Measurements from ENCODE around the gene DEXI. TPM values are rescaled to one million over a fixed set of nuclear protein-coding genes. Genes with fewer than 3 reads are reported as not detected.

Gene DEXI
- total and polyA plus RNA-seq, 2 of the 13 experiments (the other 11 are each of a cell fraction or from before 2014, with no cell fraction given): 51.5 to 70.4 TPM

GRCh38 chr16:10954903-10955302 lies 12.6 kb upstream of the DEXI start (continued):
- TF ChIP-seq PITX1 (CRISPR knock-in tag; IDR thresholded peaks at IDR 0.05) (0 out of 2 replicates have a peak, but pooled peaks have one; percentile 44), HNF4A (CRISPR knock-in tag; IDR thresholded peaks at IDR 0.05) (0 out of 2 replicates have a peak, but pooled peaks have one; percentile 18), TEAD2 (CRISPR knock-in tag; IDR thresholded peaks at IDR 0.05) (no peak)

DNA sequence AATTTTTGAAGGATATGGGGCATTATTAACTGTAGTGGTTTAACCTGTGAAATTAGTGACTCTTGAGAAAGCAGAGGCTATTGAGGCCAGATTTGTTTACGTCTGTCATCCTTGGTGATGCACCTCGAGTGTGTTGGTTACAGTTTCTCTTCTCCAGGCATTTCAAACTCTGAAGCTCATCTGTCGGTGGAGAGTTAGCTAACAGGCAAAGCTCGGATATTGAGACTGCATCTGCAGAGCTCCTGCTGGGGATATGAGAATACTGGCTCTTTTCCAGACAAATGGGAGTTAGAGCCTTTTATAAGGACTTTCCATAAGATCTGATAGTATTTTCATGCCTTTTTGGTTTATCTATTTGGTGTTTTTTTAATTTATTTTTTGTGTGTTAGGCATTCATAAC lies 8.8 kb upstream of the DEXI start:
- in situ Hi-C loops (cut with HindIII; ENCODE audit: extremely low pct_ligation_motif_present, low pct_unique_long_range_greater_than_20kb): no loop called here
- Histone ChIP-seq H3K9me3 (ENCODE audit: low read length) (no peaks in the 10 kb centered on the region), H3K4me1 (ENCODE audit: insufficient read depth, low read length) (peaks cover 27% of the 10 kb centered on the region), H3K79me2 (ENCODE audit: insufficient read depth, low read length) (peaks cover 9% of the 10 kb centered on the region), H3K27ac (ENCODE audit: extremely low read length, insufficient read depth, low read length) (no peak overlapping the region), H3K36me3 (replicated peaks in 1 of 2; ENCODE audit: control insufficient read depth in 1 of 2, insufficient read depth in 2 of 2, low read length in 2 of 2) (no peaks in the 10 kb centered on the region), H2AFZ (ENCODE audit: low read length) (no peak overlapping the region), H3K27me3 (ENCODE audit: control insufficient read depth in 1 of 2, insufficient read depth in 2 of 2, low read length in 2 of 2) (no peaks in the 10 kb centered on the region), H3K9ac (ENCODE audit: insufficient read depth, low read depth, low read length) (no peak overlapping the region), H3K4me2 (ENCODE audit: low read depth, low read length) (no peak overlapping the region), H3K4me3 (replicated peaks in 1 of 3; ENCODE audit: insufficient read depth in 1 of 3, low read depth in 2 of 3, low read length in 3 of 3) (no peak overlapping the region), H4K20me1 (ENCODE audit: insufficient read depth, low read length) (no peaks in the 10 kb centered on the region)
- no peak for FAIRE-seq
- 72% methylated on average over 4 of the region's 4 CpGs for WGBS (ENCODE audit: low lambda C conversion rate)
- CTCF ChIA-PET (ENCODE audit: low intra/inter-chr PET ratio, low total read pairs): no interaction called here
- intact Hi-C loops (cut with micrococcal nuclease; ENCODE audit: unreplicated experiment): no loop called here
- no peak for ATAC-seq
- no peak for DNase-seq (ENCODE audit: low spot score)
- BruUV-seq (replicated peaks): no TSS peak
- POLR2A ChIA-PET: no interaction called here
- TF ChIP-seq ZNF256 (CRISPR knock-in tag; conservative IDR thresholded peaks at IDR 0.05) (no peak), ZNF326 (CRISPR knock-in tag; IDR thresholded peaks at IDR 0.05; ENCODE audit: borderline replicate concordance) (no peak), ZNF232 (CRISPR knock-in tag; IDR thresholded peaks at IDR 0.05; ENCODE audit: borderline replicate concordance) (no peak), ZNF367 (CRISPR knock-in tag; IDR thresholded peaks at IDR 0.05; ENCODE audit: borderline replicate concordance) (no peak), ZNF234 (CRISPR knock-in tag; conservative IDR thresholded peaks at IDR 0.05) (no peak), HNRNPH1 (optimal IDR thresholded peaks at IDR 0.05; ENCODE audit: low read depth, low read length) (no peak), TCF7L2 (IDR thresholded peaks at IDR 0.05; ENCODE audit: low read depth, low read length) (no peak), PPARG (CRISPR knock-in tag; conservative IDR thresholded peaks at IDR 0.05) (no peak), ZNF816 (CRISPR knock-in tag; IDR thresholded peaks at IDR 0.05; ENCODE audit: borderline replicate concordance) (no peak), CBX5 (CRISPR knock-in tag; IDR thresholded peaks at IDR 0.05; ENCODE audit: borderline replicate concordance) (no peak), TSC22D2 (CRISPR knock-in tag; IDR thresholded peaks at IDR 0.05; ENCODE audit: borderline replicate concordance) (no peak), ZNF263 (CRISPR knock-in tag; IDR thresholded peaks at IDR 0.05) (no peak), ARNT (IDR thresholded peaks at IDR 0.05) (no peak), ZNF101 (CRISPR knock-in tag; IDR thresholded peaks at IDR 0.05; ENCODE audit: borderline replicate concordance, low read depth) (no peak), ZBTB8A (CRISPR knock-in tag; IDR thresholded peaks at IDR 0.05; ENCODE audit: borderline replicate concordance, low read depth) (no peak), ZSCAN21 (CRISPR knock-in tag; IDR thresholded peaks at IDR 0.05; ENCODE audit: borderline replicate concordance) (no peak)
- TF ChIP-seq, protein P1, sequence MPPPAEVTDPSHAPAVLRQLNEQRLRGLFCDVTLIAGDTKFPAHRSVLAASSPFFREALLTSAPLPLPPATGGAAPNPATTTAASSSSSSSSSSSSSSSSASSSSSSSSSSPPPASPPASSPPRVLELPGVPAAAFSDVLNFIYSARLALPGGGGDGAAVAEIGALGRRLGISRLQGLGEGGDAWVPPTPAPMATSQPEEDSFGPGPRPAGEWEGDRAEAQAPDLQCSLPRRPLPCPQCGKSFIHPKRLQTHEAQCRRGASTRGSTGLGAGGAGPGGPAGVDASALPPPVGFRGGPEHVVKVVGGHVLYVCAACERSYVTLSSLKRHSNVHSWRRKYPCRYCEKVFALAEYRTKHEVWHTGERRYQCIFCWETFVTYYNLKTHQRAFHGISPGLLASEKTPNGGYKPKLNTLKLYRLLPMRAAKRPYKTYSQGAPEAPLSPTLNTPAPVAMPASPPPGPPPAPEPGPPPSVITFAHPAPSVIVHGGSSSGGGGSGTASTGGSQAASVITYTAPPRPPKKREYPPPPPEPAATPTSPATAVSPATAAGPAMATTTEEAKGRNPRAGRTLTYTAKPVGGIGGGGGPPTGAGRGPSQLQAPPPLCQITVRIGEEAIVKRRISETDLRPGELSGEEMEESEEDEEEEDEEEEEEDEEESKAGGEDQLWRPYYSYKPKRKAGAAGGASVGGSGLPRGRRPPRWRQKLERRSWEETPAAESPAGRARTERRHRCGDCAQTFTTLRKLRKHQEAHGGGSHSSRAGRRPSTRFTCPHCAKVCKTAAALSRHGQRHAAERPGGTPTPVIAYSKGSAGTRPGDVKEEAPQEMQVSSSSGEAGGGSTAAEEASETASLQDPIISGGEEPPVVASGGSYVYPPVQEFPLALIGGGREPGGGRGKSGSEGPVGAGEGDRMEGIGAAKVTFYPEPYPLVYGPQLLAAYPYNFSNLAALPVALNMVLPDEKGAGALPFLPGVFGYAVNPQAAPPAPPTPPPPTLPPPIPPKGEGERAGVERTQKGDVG (CRISPR knock-in tag; IDR thresholded peaks at IDR 0.05; ENCODE audit: borderline replicate concordance): no peak
- TF ChIP-seq, protein P2, sequence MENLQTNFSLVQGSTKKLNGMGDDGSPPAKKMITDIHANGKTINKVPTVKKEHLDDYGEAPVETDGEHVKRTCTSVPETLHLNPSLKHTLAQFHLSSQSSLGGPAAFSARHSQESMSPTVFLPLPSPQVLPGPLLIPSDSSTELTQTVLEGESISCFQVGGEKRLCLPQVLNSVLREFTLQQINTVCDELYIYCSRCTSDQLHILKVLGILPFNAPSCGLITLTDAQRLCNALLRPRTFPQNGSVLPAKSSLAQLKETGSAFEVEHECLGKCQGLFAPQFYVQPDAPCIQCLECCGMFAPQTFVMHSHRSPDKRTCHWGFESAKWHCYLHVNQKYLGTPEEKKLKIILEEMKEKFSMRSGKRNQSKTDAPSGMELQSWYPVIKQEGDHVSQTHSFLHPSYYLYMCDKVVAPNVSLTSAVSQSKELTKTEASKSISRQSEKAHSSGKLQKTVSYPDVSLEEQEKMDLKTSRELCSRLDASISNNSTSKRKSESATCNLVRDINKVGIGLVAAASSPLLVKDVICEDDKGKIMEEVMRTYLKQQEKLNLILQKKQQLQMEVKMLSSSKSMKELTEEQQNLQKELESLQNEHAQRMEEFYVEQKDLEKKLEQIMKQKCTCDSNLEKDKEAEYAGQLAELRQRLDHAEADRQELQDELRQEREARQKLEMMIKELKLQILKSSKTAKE (CRISPR knock-in tag; IDR thresholded peaks at IDR 0.05; ENCODE audit: borderline replicate concordance): no peak
